CD4-positive, alpha-beta memory T cell (primary cell): ENCODE results near the gene EPHB2. TPM values are rescaled to one million over a fixed set of nuclear protein-coding genes. Genes with fewer than 3 reads are reported as not detected.

Experiments
- CTCF ChIA-PET: fragments of 350-600 bp; sonication (Branson Sonifier 250); formaldehyde crosslinking; loops from one replicate; lab custom pipeline; 2021; ENCODE audit warnings: inconsistent platforms; ENCODE audit not compliant: partially characterized antibody; lab: Charles Lee
- POLR2A ChIA-PET: fragments of 350-600 bp; sonication (Branson Sonifier 250); formaldehyde crosslinking; loops from one replicate; lab custom pipeline; 2021; ENCODE audit not compliant: partially characterized antibody; lab: Charles Lee
- DNase-seq, 5 donors: peaks; one replicate each; pipeline versions ENCODE4 v3.0.0 to v3.0.0-alpha.2; 2020 to 2022; ENCODE audit warnings: mixed read lengths in 1 of 5
- H3K27ac ChIP-seq: one replicate; pipeline ENCODE4 v1.7.0; 2013; ENCODE audit warnings: low read depth, low read length
- H3K27me3 ChIP-seq: 2 replicates; pipeline ENCODE4 v1.7.0; 2013; ENCODE audit warnings: mild to moderate bottlenecking, low read length, moderate library complexity; ENCODE audit not compliant: insufficient read depth
- H3K36me3 ChIP-seq: 2 replicates; pipeline ENCODE4 v1.7.0; 2013; ENCODE audit warnings: mild to moderate bottlenecking, low read length, moderate library complexity; ENCODE audit not compliant: insufficient read depth
- H3K4me1 ChIP-seq: 2 replicates; pipeline ENCODE4 v1.7.0; 2013; ENCODE audit warnings: mild to moderate bottlenecking, low read length, moderate library complexity; ENCODE audit not compliant: insufficient read depth
- H3K4me3 ChIP-seq, 2 donors: one replicate each; pipeline ENCODE4 v1.7.0; 2013; ENCODE audit warnings: low read length in 2 of 2, mild to moderate bottlenecking in 1 of 2
- H3K9me3 ChIP-seq, 2 donors: one replicate each; pipeline ENCODE4 v1.7.0; 2013; ENCODE audit warnings: low read length in 2 of 2, control low read depth in 1 of 2; ENCODE audit not compliant: control insufficient read depth in 1 of 2
- H3K27ac Mint-ChIP-seq, 7 donors: one replicate each; pipeline ENCODE4 v1.8.0; 2020 to 2021; ENCODE audit warnings: mixed read lengths in 7 of 7, mild to moderate bottlenecking in 6 of 7, inconsistent platforms in 3 of 7, moderate library complexity in 3 of 7
- H3K27me3 Mint-ChIP-seq, 2 donors: one replicate each; pipeline ENCODE4 v1.8.0; 2020 to 2021; ENCODE audit warnings: mixed read lengths in 2 of 2
- H3K36me3 Mint-ChIP-seq, 2 donors: one replicate each; pipeline ENCODE4 v1.8.0; 2020 to 2021; ENCODE audit warnings: mixed read lengths in 2 of 2, inconsistent platforms in 1 of 2, mild to moderate bottlenecking in 1 of 2
- H3K4me1 Mint-ChIP-seq, 4 donors: one replicate each; pipeline ENCODE4 v1.8.0; 2020 to 2021; ENCODE audit warnings: mixed read lengths in 4 of 4, mild to moderate bottlenecking in 1 of 4
- H3K4me3 Mint-ChIP-seq, 8 donors: one replicate each; pipeline ENCODE4 v1.8.0; 2020 to 2021; ENCODE audit warnings: mixed read lengths in 8 of 8, mild to moderate bottlenecking in 7 of 8, moderate library complexity in 6 of 8, inconsistent platforms in 3 of 8
- H3K9me3 Mint-ChIP-seq, 8 donors: one replicate each; pipeline ENCODE4 v1.8.0; 2020 to 2021; ENCODE audit warnings: mixed read lengths in 8 of 8, mild to moderate bottlenecking in 5 of 8, inconsistent platforms in 3 of 8, moderate library complexity in 1 of 8
- intact Hi-C: fragments of 100-400 bp; cut with micrococcal nuclease; formaldehyde crosslinking; loops from one replicate; pipeline ENCODE4 v1.15.1; 2023
- polyA plus RNA-seq, 2 donors: library from polyadenylated mRNA; unstranded; fragments of 300-500 nt; fragmentation: Illumina TruSeq; gene quantifications; one replicate each; pipeline ENCODE4 v1.2.3, GENCODE V29; 2021
- total RNA-seq, 2 experiments: library from RNA; stranded (reverse); gene quantifications; one replicate each; pipeline ENCODE4 v1.2.3, GENCODE V29; 2021

The EPHB2 gene
- total and polyA plus RNA-seq, 4 experiments from 2014 or later: 0.35 to 0.36 TPM; not detected in 2

GRCh38 chr1:22753481-22753971, 42.9 kb downstream of the EPHB2 start:
- Histone ChIP-seq H3K4me3 (no peak overlapping the region), H3K4me1 (no peaks in the 10 kb centered on the region), H3K27ac (no peak overlapping the region), H3K27me3 (no peaks in the 10 kb centered on the region), H3K9me3 (no peaks in the 10 kb centered on the region), H3K36me3 (no peaks in the 10 kb centered on the region)
- DNase-seq: no peak
- peaks cover 0 to 2% of the 10 kb centered on the region in 2 donors for H3K27me3 Mint-ChIP-seq
- CTCF ChIA-PET: no interaction called here
- H3K9me3 Mint-ChIP-seq: no peaks in the 10 kb centered on the region
- H3K4me1 Mint-ChIP-seq: no peaks in the 10 kb centered on the region
- POLR2A ChIA-PET: no interaction called here
- H3K27ac Mint-ChIP-seq: no peak overlapping the region
- intact Hi-C loops: no loop called here
- H3K4me3 Mint-ChIP-seq: no peak overlapping the region
- H3K36me3 Mint-ChIP-seq: no peaks in the 10 kb centered on the region

GRCh38 chr1:22754106-22754768, 43.6 kb downstream of the EPHB2 start:
- H3K4me3 Mint-ChIP-seq: no peak overlapping the region
- H3K36me3 Mint-ChIP-seq: no peaks in the 10 kb centered on the region
- no peaks in the 10 kb centered on the region for H3K9me3 Mint-ChIP-seq
- intact Hi-C loops: no loop called here
- Histone ChIP-seq H3K27ac (no peak overlapping the region), H3K36me3 (no peaks in the 10 kb centered on the region), H3K4me3 (no peak overlapping the region), H3K9me3 (no peaks in the 10 kb centered on the region), H3K4me1 (no peaks in the 10 kb centered on the region), H3K27me3 (no peaks in the 10 kb centered on the region)
- H3K27me3 Mint-ChIP-seq: peaks cover 2 to 4% of the 10 kb centered on the region in 2 donors
- no peak overlapping the region for H3K27ac Mint-ChIP-seq
- H3K4me1 Mint-ChIP-seq: no peaks in the 10 kb centered on the region
- no peak for DNase-seq
- POLR2A ChIA-PET: no interaction called here
- CTCF ChIA-PET: no interaction called here

DNA sequence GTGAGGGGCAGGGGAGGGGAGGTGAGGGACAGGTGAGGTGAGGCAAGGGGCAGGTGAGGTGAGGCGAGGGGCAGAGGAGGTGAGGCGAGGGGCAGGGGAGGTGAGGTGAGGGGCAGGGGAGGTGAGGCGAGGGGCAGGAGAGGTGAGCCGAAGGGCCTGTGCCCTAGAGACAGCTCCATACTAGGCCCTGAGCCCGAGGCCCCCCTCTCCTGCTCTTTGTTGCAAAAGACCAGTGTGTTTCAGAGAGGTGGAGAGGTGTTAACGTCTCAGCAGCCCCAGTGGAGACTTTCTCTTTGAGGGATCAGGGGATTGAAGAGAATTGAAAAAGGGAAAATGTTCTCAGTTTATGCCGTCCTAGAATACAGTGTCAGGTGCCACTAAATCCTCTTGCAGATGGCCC, 44.2 kb downstream of the EPHB2 start:
- no peaks in the 10 kb centered on the region for H3K36me3 ChIP-seq
- DNase-seq: no peak
- CTCF ChIA-PET: no interaction called here
- H3K27me3 ChIP-seq: no peaks in the 10 kb centered on the region
- intact Hi-C loops: no loop called here
- POLR2A ChIA-PET: no interaction called here
- H3K36me3 Mint-ChIP-seq: no peaks in the 10 kb centered on the region
- H3K4me1 Mint-ChIP-seq: no peaks in the 10 kb centered on the region
- H3K9me3 Mint-ChIP-seq: no peaks in the 10 kb centered on the region
- H3K4me1 ChIP-seq: no peaks in the 10 kb centered on the region
- no peak overlapping the region for H3K27ac ChIP-seq
- peaks cover 2 to 4% of the 10 kb centered on the region in 2 donors for H3K27me3 Mint-ChIP-seq
- no peak overlapping the region for H3K4me3 ChIP-seq
- H3K4me3 Mint-ChIP-seq: no peak overlapping the region
- no peak overlapping the region for H3K27ac Mint-ChIP-seq
- H3K9me3 ChIP-seq: no peaks in the 10 kb centered on the region

- intact Hi-C loops: no loop called here
- peaks cover 2 to 4% of the 10 kb centered on the region in 2 donors for H3K27me3 Mint-ChIP-seq
- H3K4me3 Mint-ChIP-seq: no peak overlapping the region
- no peaks in the 10 kb centered on the region for H3K9me3 Mint-ChIP-seq
- H3K4me1 ChIP-seq: no peaks in the 10 kb centered on the region
- no peaks in the 10 kb centered on the region for H3K36me3 ChIP-seq
- ChIA-PET CTCF (no interaction called here), POLR2A (no interaction called here)
- H3K36me3 Mint-ChIP-seq: no peaks in the 10 kb centered on the region
- no peaks in the 10 kb centered on the region for H3K4me1 Mint-ChIP-seq
- DNase-seq: no peak
- H3K27ac Mint-ChIP-seq: no peak overlapping the region
- no peak overlapping the region for H3K27ac ChIP-seq
- H3K4me3 ChIP-seq: no peak overlapping the region
- H3K9me3 ChIP-seq: no peaks in the 10 kb centered on the region
- no peaks in the 10 kb centered on the region for H3K27me3 ChIP-seq
Measured at GRCh38 chr1:22755641-22756040, 45.0 kb downstream of the EPHB2 start.

DNA sequence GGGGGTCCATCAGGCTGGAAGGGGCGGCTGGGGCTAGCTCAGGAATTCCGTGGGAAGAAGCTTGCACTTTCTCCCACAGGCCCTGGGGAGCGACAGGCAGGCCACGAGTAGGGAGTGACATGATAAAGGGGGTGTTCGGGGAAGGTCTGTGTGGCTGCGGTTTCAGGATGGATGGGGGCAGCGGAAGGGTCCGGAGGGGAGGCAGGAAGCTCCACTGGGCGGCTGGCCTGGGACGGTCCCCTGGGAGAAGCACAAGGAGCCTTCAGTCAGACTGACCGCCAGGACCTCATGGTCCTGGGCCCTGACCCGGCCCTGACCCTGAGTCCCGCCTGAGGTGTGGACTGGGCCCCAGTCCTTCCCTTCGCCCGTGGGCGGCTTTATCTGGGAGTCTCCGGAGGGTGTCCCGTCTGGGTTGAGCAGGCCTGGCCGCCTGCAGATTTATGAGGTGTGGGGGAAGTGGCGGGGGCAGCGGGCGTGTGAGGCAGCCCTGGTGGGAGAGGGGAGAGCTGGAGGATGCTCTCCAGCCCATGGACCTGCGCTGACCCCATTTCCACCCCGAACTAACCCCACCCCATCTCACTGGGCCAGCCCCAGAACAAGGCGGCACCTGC, 45.6 kb downstream of the EPHB2 start:
- Histone ChIP-seq H3K27me3 (no peaks in the 10 kb centered on the region), H3K36me3 (no peaks in the 10 kb centered on the region), H3K4me1 (no peaks in the 10 kb centered on the region), H3K9me3 (no peaks in the 10 kb centered on the region), H3K27ac (no peak overlapping the region), H3K4me3 (no peak overlapping the region)
- no peak for DNase-seq
- intact Hi-C loops: no loop called here
- no peaks in the 10 kb centered on the region for H3K4me1 Mint-ChIP-seq
- H3K36me3 Mint-ChIP-seq: no peaks in the 10 kb centered on the region
- ChIA-PET CTCF (no interaction called here), POLR2A (no interaction called here)
- H3K9me3 Mint-ChIP-seq: no peaks in the 10 kb centered on the region
- H3K4me3 Mint-ChIP-seq: no peak overlapping the region
- H3K27ac Mint-ChIP-seq: no peak overlapping the region
- H3K27me3 Mint-ChIP-seq: peaks cover 2 to 4% of the 10 kb centered on the region in 2 donors

DNA sequence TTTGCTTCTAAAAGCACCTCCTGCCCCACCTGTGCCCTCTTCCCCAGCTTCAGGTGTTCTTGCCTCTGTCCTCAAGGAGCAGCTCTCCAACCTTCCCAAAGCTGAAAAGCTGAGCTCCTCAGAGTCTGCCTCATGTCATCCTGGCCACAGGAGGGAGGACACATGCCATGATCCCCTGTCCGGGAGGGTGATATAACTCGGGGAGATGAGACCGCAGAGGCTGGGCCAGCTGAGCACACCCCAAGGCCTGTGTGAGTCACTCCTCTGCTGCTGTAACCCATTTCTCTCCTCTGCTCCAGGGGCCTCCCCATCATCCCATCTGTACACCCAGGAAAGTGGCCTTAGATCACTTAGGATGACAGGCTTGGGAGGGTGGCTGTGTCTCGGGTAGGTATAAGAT, 49.8 kb downstream of the EPHB2 start:
- H3K9me3 ChIP-seq: no peaks in the 10 kb centered on the region
- H3K36me3 Mint-ChIP-seq: no peaks in the 10 kb centered on the region
- no peaks in the 10 kb centered on the region for H3K36me3 ChIP-seq
- CTCF ChIA-PET: no interaction called here
- no peak overlapping the region for H3K4me3 ChIP-seq
- no peaks in the 10 kb centered on the region for H3K9me3 Mint-ChIP-seq
- no peak overlapping the region for H3K27ac ChIP-seq
- DNase-seq: no peak
- H3K4me3 Mint-ChIP-seq: no peak overlapping the region
- no peaks in the 10 kb centered on the region for H3K27me3 ChIP-seq
- POLR2A ChIA-PET: no interaction called here
- H3K27ac Mint-ChIP-seq: no peak overlapping the region
- H3K4me1 Mint-ChIP-seq: no peaks in the 10 kb centered on the region
- H3K27me3 Mint-ChIP-seq: peaks cover 2 to 5% of the 10 kb centered on the region in 2 donors
- intact Hi-C loops: no loop called here
- no peaks in the 10 kb centered on the region for H3K4me1 ChIP-seq

GRCh38 chr1:22761101-22761500, 50.5 kb downstream of the EPHB2 start:
- Histone ChIP-seq H3K36me3 (no peaks in the 10 kb centered on the region), H3K27ac (no peak overlapping the region), H3K27me3 (no peaks in the 10 kb centered on the region), H3K9me3 (no peaks in the 10 kb centered on the region), H3K4me3 (no peak overlapping the region), H3K4me1 (no peaks in the 10 kb centered on the region)
- H3K9me3 Mint-ChIP-seq: no peaks in the 10 kb centered on the region
- H3K4me1 Mint-ChIP-seq: no peaks in the 10 kb centered on the region
- no peak overlapping the region for H3K27ac Mint-ChIP-seq
- POLR2A ChIA-PET: no interaction called here
- H3K36me3 Mint-ChIP-seq: no peaks in the 10 kb centered on the region
- DNase-seq: no peak
- H3K27me3 Mint-ChIP-seq: peaks cover 2 to 7% of the 10 kb centered on the region in 2 donors
- intact Hi-C loops: no loop called here
- H3K4me3 Mint-ChIP-seq: no peak overlapping the region
- CTCF ChIA-PET: no interaction called here
